Pancreas (tissue), 10 donors: ENCODE measurements around the gene DDX43. TPM values are rescaled to one million over a fixed set of nuclear protein-coding genes. Genes with fewer than 3 reads are reported as not detected.
"Not testable (repeated sequence)": the region's sequence is repeated elsewhere in the genome, so short reads cannot be mapped to it uniquely, and the experiment has no call there.

Experiments used
- ATAC-seq, 4 donors: fragments of 200-7000 bp; cut with Tn5 transposase; one replicate each; pipeline versions ENCODE4 v1.8.0 to v1.9.1; 2020; ENCODE audit warnings: mild to moderate bottlenecking in 4 of 4, moderate library complexity in 4 of 4
- DNase-seq, 6 donors: peaks; one replicate each; pipeline ENCODE4 v3.0.0-alpha.2; 2020
- FAIRE-seq: peaks from 2 replicates; lab custom pipeline; 2012; peaks lifted over from hg19 to GRCh38; lab: Jason Lieb, UNC
- H3K27ac ChIP-seq, 4 donors: fragments of 200-600 bp; sonication (generic); 1 replicate in 3 of 4; 2 replicates in 1 of 4; pipeline versions ENCODE4 v1.5.0 to v1.8.0; 2020
- H3K27me3 ChIP-seq, 4 donors: fragments of 200-600 bp; one replicate each; pipeline ENCODE4 v1.8.0; 2021
- H3K36me3 ChIP-seq, 3 donors: fragments of 200-600 bp; sonication (generic) in 1 of 3; one replicate each; pipeline versions ENCODE4 v1.5.0 to v1.8.0; 2020 to 2021
- H3K4me1 ChIP-seq, 3 donors: fragments of 200-600 bp; one replicate each; pipeline ENCODE4 v1.8.0; 2021
- H3K4me3 ChIP-seq, 4 donors: fragments of 200-600 bp; sonication (generic) in 2 of 4; one replicate each; pipeline versions ENCODE4 v1.5.0 to v1.8.0; 2020 to 2021
- H3K9me3 ChIP-seq, 4 donors: fragments of 200-600 bp; one replicate each; pipeline ENCODE4 v1.8.0; 2021
- WGBS, 2 donors: extraction: QIAGEN DNeasy Blood & Tissue Kit; methylation state at CpG; one replicate each; pipeline ENCODE4 v1.1.7; 2013; 5-methylcytosine and 5-hydroxymethylcytosine counted together
- intact Hi-C, 3 donors: fragments of 100-400 bp; cut with DNase I; formaldehyde crosslinking; loops; one replicate each; pipeline versions ENCODE4 v1.11.1 to v1.14.2; 2022
- polyA plus RNA-seq, 2 donors: library from polyadenylated mRNA; stranded (reverse); fragments of 200-250 nt; gene quantifications; one replicate each; pipeline ENCODE4 v1.2.3, GENCODE V29; 2013
- total RNA-seq, 6 donors: library from RNA; stranded (reverse); fragmentation: NEBNext Ultra II Directional in 4 of 6; extraction: Animal tissue kit (Norgen Biotek cat#: 25700) in 4 of 6; gene quantifications; one replicate each; pipeline versions ENCODE4 v1.2.1 to v1.2.4, GENCODE V29; 2021 to 2023
- TF ChIP-seq, protein P1 (sequence below), 4 donors: fragments of 200-600 bp; sonication (generic) in 3 of 4; IDR thresholded peaks; one replicate each; pipeline versions ENCODE4 v1.5.0 to v1.8.0; 2021; ENCODE audit warnings: antibody characterized with exemption in 4 of 4
- donor health status: healthy with polysubstance abuse.
- donor health status: DM: no; HTN: no; CAD: no; lungs with moderate emphysema.
- donor health status: DM: no; HTN: no; CAD: no.
- donor health status: control.
- donor health status: control.
- donor health status: Bipolar disorder and iron deficiency.
- donor health status: DM: yes; HTN: yes; CAD: no.
- donor health status: DM: no; HTN: no; CAD: no.
- donor health status: DM: no; HTN: no; CAD: no.
- donor health status: DM: yes; HTN: yes; CAD: no.

DDX43 gene
- total and polyA plus RNA-seq, 8 donors, result 0.28 to 1.6 (median 0.55) TPM; not detected in 1

- no peak for FAIRE-seq
- 82 to 84% methylated on average over 10 of the region's 10 CpGs for WGBS, 2 donors
- no peak for DNase-seq
- Histone ChIP-seq H3K27me3 (no peaks in the 10 kb centered on the region), H3K4me1 (no peaks in the 10 kb centered on the region), H3K9me3 (no peaks in the 10 kb centered on the region), H3K36me3 (no peaks in the 10 kb centered on the region), H3K4me3 (no peak overlapping the region), H3K27ac (no peak overlapping the region)
- ATAC-seq, result no peak
- TF ChIP-seq, protein P1, sequence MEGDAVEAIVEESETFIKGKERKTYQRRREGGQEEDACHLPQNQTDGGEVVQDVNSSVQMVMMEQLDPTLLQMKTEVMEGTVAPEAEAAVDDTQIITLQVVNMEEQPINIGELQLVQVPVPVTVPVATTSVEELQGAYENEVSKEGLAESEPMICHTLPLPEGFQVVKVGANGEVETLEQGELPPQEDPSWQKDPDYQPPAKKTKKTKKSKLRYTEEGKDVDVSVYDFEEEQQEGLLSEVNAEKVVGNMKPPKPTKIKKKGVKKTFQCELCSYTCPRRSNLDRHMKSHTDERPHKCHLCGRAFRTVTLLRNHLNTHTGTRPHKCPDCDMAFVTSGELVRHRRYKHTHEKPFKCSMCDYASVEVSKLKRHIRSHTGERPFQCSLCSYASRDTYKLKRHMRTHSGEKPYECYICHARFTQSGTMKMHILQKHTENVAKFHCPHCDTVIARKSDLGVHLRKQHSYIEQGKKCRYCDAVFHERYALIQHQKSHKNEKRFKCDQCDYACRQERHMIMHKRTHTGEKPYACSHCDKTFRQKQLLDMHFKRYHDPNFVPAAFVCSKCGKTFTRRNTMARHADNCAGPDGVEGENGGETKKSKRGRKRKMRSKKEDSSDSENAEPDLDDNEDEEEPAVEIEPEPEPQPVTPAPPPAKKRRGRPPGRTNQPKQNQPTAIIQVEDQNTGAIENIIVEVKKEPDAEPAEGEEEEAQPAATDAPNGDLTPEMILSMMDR (IDR thresholded peaks at IDR 0.05), result no peak
- intact Hi-C loops, result no loop called here
These were observed 22.1 kb upstream of the DDX43 start for GRCh38 chr6:73372516-73372915.

DNA sequence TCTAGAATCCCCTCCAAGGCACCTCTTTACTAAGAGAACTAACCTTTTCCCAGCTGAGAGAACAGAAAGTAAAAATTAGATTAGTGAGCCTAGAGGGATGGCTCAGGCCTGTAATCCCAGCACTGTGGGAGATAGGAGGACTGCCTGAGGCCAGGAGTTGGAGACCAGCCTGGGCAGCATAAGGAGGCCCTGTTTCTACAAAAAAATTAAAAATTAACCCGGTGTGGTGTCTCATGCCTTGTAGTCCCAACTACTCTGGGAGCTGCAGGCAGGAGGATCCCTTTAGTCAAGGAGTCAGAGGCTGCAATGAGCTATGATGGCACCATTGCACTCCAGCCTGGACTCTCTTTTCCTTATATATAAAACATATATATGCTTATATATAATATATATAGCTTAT is 19.4 kb upstream of the DDX43 start:
- Histone ChIP-seq H3K36me3 (no peaks in the 10 kb centered on the region), H3K4me1 (no peaks in the 10 kb centered on the region), H3K27me3 (no peaks in the 10 kb centered on the region), H3K27ac (no peak overlapping the region), H3K4me3 (no peak overlapping the region), H3K9me3 (no peaks in the 10 kb centered on the region)
- FAIRE-seq (no peak), DNase-seq (no peak), ATAC-seq (no peak)
- intact Hi-C loops, result no loop called here
- TF ChIP-seq, protein P1 (IDR thresholded peaks at IDR 0.05), result no peak
- 60 to 64% methylated on average over 1 of the region's 1 CpG for WGBS, 2 donors

DNA sequence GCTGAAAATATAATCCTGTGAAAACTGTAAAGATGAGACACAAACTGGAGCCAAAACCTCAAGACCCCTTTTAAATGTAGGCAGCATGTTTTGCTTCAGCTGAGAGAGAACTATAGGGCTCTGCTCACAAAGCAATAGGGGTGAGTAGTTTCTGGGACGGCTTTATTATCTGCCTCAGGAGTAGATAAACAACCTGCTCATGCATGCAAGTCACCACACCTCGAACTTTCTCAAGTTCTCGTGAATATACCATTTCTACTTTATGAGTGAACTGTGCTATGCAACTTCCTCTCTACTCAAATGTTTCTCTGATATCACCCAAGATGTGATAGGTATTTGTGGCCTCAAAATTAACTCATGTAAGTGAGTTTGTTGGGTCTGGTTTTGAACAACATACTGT is 17.4 kb upstream of the DDX43 start:
- ATAC-seq, result no peak
- no peaks in the 10 kb centered on the region for H3K27me3 ChIP-seq
- no peak overlapping the region for H3K27ac ChIP-seq
- TF ChIP-seq, protein P1 (IDR thresholded peaks at IDR 0.05), result no peak
- H3K4me3 ChIP-seq, result no peak overlapping the region
- 41% methylated on average over 3 of the region's 3 CpGs for whole genome bisulfite sequencing, 2 donors
- H3K36me3 ChIP-seq, result no peaks in the 10 kb centered on the region
- no peaks in the 10 kb centered on the region for H3K4me1 ChIP-seq
- H3K9me3 ChIP-seq, result no peaks in the 10 kb centered on the region
- DNase-seq, result no peak
- intact Hi-C loops, result no loop called here
- no peak for FAIRE-seq

GRCh38 chr6:73381531-73381930 is 13.1 kb upstream of the DDX43 start:
- not testable (repeated sequence) for FAIRE-seq, H3K4me3 ChIP-seq

DNA sequence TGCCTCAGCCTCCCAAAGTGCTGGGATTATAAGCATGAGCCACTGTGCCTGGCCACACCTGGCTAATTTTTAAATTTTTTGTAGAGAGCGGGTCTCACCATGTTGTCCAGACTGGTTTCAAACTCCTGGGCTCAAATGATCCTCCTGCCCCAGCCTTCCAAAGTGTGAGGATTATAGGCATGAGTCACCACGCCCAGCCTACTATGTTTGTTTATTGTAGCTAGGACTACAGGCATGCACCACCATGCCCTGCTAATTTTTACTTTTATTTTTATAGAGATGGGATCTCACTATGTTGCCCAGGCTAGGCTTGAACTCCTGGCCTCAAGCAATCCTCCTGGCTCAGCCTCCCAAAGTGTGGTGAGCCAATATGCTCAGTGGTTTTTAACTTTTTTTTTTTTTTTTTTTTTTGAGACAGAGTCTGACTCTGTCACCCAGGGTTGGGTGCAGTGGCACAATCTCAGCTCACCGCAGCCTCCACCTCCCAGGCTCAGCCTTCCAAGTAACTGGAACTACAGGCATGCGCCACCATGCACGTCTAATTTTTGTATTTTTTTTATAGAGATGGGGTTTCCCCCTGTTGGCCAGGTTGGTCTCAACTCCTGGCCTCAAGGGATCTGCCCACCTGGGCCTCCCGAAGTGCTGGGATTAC is 12.0 kb upstream of the DDX43 start:
- no peaks in the 10 kb centered on the region for H3K27me3 ChIP-seq
- no peaks in the 10 kb centered on the region for H3K9me3 ChIP-seq
- no peaks in the 10 kb centered on the region for H3K36me3 ChIP-seq
- no peaks in the 10 kb centered on the region for H3K4me1 ChIP-seq
- FAIRE-seq, result no peak
- DNase-seq, result no peak
- intact Hi-C loops, result no loop called here
- WGBS, 2 donors, result 84 to 88% methylated on average over 6 of the region's 6 CpGs
- ATAC-seq, result no peak
- TF ChIP-seq, protein P1 (IDR thresholded peaks at IDR 0.05), result no peak
- no peak overlapping the region for H3K27ac ChIP-seq
- no peak overlapping the region for H3K4me3 ChIP-seq

More at GRCh38 chr6:73381531-73381930, 13.1 kb upstream of the DDX43 start:
- intact Hi-C loops, DNase-seq, ATAC-seq, H3K36me3 ChIP-seq, H3K9me3 ChIP-seq, H3K4me1 ChIP-seq, H3K27me3 ChIP-seq, H3K27ac ChIP-seq: not testable (repeated sequence)
- 81 to 93% methylated on average over 10 of the region's 10 CpGs for WGBS, 2 donors
